CD4-positive, alpha-beta T cell treated with Interleukin-4 for 4 hours (primary cell): ENCODE results near the gene WDFY3.

Experiments used
- DNase-seq: peaks from one replicate; pipeline ENCODE4 v3.0.0-alpha.2; 2020

WDFY3 gene

GRCh38 chr4:84966382-84967242, at the start of gene WDFY3:
Gene WDFY3, minus strand, starts transcription at chr4:84966690. Its CDS starts 106,099 bp downstream, at chr4:84860591.
- DNase-seq = peak; percentile 11

- no peak for DNase-seq
Measured at GRCh38 chr4:85005865-85006377, 39.4 kb upstream of the WDFY3 start.

GRCh38 chr4:85000343-85000742, 33.9 kb upstream of the WDFY3 start:
- no peak for DNase-seq

- no peak for DNase-seq
Measured at GRCh38 chr4:84995386-84995785, 28.9 kb upstream of the WDFY3 start.

GRCh38 chr4:84994280-84994679, 27.8 kb upstream of the WDFY3 start:
- DNase-seq = no peak

- no peak for DNase-seq
Measured at GRCh38 chr4:84985952-84986351, 19.5 kb upstream of the WDFY3 start.

GRCh38 chr4:84977396-84977795, 10.9 kb upstream of the WDFY3 start:
- DNase-seq = no peak

- DNase-seq = no peak
Measured at GRCh38 chr4:84973856-84974255, 7.4 kb upstream of the WDFY3 start.

GRCh38 chr4:84971319-84971932, 4.9 kb upstream of the WDFY3 start:
- no peak for DNase-seq

GRCh38 chr4:84968925-84969324, 2.4 kb upstream of the WDFY3 start:
- DNase-seq = no peak

- no peak for DNase-seq
Measured at GRCh38 chr4:84967243-84967690, 777 bp upstream of the WDFY3 start.

GRCh38 chr4:84965553-84966381, 723 bp downstream of the WDFY3 start:
- DNase-seq = no peak

- DNase-seq = no peak
Measured at GRCh38 chr4:84964995-84965552, 1.4 kb downstream of the WDFY3 start.

- no peak for DNase-seq
Measured at GRCh38 chr4:84962102-84962501, 4.4 kb downstream of the WDFY3 start.

- no peak for DNase-seq
Measured at GRCh38 chr4:84958434-84958833, 8.1 kb downstream of the WDFY3 start.

GRCh38 chr4:84957514-84958420, 8.7 kb downstream of the WDFY3 start:
- no peak for DNase-seq

GRCh38 chr4:84956014-84956413, 10.5 kb downstream of the WDFY3 start:
- DNase-seq = no peak

- no peak for DNase-seq
Measured at GRCh38 chr4:84954982-84955567, 11.4 kb downstream of the WDFY3 start.

GRCh38 chr4:84952776-84953175, 13.7 kb downstream of the WDFY3 start:
- no peak for DNase-seq

GRCh38 chr4:84952004-84952403, 14.5 kb downstream of the WDFY3 start:
- no peak for DNase-seq

- no peak for DNase-seq
Measured at GRCh38 chr4:84948056-84948455, 18.4 kb downstream of the WDFY3 start.
